Gastrocnemius medialis (tissue), 4 donors: ENCODE results near the gene PDIA5. TPM values are rescaled to one million over a fixed set of nuclear protein-coding genes. Genes with fewer than 3 reads are reported as not detected.

ENCODE experiments used
- ATAC-seq, 2 donors: fragments of 150-250 bp; one replicate each; pipeline ENCODE4 v1.9.1; 2016
- DNase-seq, 2 donors: peaks; one replicate each; pipeline ENCODE4 v3.0.0-alpha.2; 2019
- H3K27ac ChIP-seq, 4 donors: fragments of 200-600 bp; sonication (generic); 1 replicate in 1 of 4; 2 replicates in 3 of 4; pipeline ENCODE4 v1.5.1; 2016 to 2018; ENCODE audit warnings: mild to moderate bottlenecking in 2 of 4, moderate library complexity in 1 of 4
- H3K27me3 ChIP-seq, 3 donors: fragments of 200-600 bp; sonication (generic) in 2 of 3; 1 replicate in 1 of 3; 2 replicates in 2 of 3; pipeline versions ENCODE4 v1.5.1 to v1.6.0; 2016 to 2019; ENCODE audit warnings: mild to moderate bottlenecking in 1 of 3, moderate library complexity in 1 of 3
- H3K36me3 ChIP-seq, 2 donors: fragments of 200-600 bp; sonication (generic) in 1 of 2; one replicate each; pipeline ENCODE4 v1.5.1; 2017 to 2018
- H3K4me1 ChIP-seq, 2 donors: fragments of 200-600 bp; sonication (generic) in 1 of 2; one replicate each; pipeline ENCODE4 v1.5.1; 2016 to 2017; ENCODE audit warnings: mild to moderate bottlenecking in 2 of 2
- H3K4me3 ChIP-seq, 4 donors: fragments of 200-600 bp; sonication (generic) in 3 of 4; 1 replicate in 1 of 4; 2 replicates in 3 of 4; pipeline ENCODE4 v1.5.1; 2016 to 2019; ENCODE audit warnings: mild to moderate bottlenecking in 2 of 4
- H3K9me3 ChIP-seq, 3 donors: fragments of 200-600 bp; sonication (generic) in 2 of 3; 1 replicate in 1 of 3; 2 replicates in 2 of 3; pipeline ENCODE4 v1.5.1; 2016 to 2019
- POLR2A ChIP-seq, 2 donors: fragments of 450-650 bp; IDR thresholded peaks; one replicate each; pipeline ENCODE4 v1.6.1; 2017; ENCODE audit warnings: antibody characterized with exemption in 2 of 2, mild to moderate bottlenecking in 2 of 2, moderate library complexity in 2 of 2
- in situ Hi-C, 4 donors: fragments of 200-750 bp; cut with MboI; loops; one replicate each; pipeline versions ENCODE4 v1.15.0 to v1.8.0; 2017; ENCODE audit warnings: low sequenced_read_pairs in 4 of 4
- intact Hi-C: fragments of 100-400 bp; cut with DNase I; formaldehyde crosslinking; loops from one replicate; pipeline ENCODE4 v1.15.1; 2023; ENCODE audit warnings: low total_unique reads
- total RNA-seq, 4 donors: library from RNA; depleted of rRNA; stranded (reverse); fragments of >200 nt; gene quantifications; one replicate each; pipeline versions ENCODE4 v1.1.0 to v1.2.3, GENCODE V29; 2016
- TF ChIP-seq, protein P1 (sequence below), 5 experiments: fragments of 450-650 bp in 3 of 5; fragments of 200-600 bp in 2 of 5; sonication (generic) in 2 of 5; IDR thresholded peaks in 4 of 5; conservative IDR thresholded peaks in 1 of 5; 1 replicate in 4 of 5; 2 replicates in 1 of 5; pipeline ENCODE4 v1.5.1; 2016 to 2019; ENCODE audit warnings: antibody characterized with exemption in 5 of 5, mild to moderate bottlenecking in 3 of 5, moderate library complexity in 3 of 5

PDIA5 gene
- total RNA-seq, 4 donors from 2014 or later: 2.3 to 4.2 (median 3.0) TPM

DNA sequence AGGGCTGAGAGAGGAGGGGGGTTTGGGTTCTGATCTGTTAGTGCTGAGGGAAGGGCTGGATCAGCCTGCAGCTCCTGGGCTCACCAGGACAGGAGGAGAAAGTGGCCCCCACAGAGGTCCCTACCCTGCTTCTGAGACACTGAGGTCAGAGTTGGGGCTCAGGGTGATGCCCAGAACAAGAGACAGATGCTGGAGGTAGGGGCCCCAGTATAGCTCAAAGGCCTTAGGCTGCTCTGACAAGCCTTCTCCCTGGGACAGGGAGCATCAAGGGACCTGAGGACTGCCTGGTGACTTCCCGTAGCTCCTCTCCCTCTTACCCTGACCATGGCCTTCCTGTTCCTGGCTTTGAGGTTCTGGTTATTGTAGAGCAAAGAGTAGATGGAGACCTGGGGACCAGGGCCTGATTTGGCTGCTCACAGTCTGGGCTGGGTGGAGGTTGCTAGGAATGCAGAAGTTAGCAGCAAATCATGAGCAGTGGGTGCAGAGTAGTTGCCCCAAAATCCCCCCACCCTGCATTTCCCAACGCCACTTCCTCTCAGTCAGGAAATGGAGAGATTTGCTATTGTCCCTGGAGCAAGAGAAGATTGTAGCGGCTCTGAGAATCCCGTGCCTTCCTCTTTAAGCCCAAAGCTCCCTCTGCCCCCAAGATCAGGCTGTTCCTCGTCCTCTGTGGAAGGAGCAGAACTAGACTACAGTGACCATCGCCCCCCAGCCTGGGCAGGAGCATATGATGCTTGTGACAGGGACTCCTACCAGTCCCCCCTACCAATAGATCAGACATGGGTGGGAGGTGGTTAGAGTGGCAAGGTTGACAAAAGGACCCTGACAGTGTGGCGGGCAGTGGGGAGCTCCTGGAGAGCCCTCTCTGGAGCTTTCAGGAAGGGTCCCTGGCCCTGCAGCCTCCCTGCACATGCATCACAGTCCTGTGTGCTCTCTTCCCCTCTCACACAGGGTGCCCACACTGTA lies 87.5 kb downstream of the PDIA5 start:
- Histone ChIP-seq H3K4me1 (no peaks in the 10 kb centered on the region), H3K9me3 (no peaks in the 10 kb centered on the region), H3K36me3 (peaks cover 0 to 14% of the 10 kb centered on the region in 2 donors), H3K27ac (no peak overlapping the region), H3K4me3 (no peak overlapping the region), H3K27me3 (no peaks in the 10 kb centered on the region)
- intact Hi-C loops: no loop called here
- DNase-seq: peak; percentile 26
- TF ChIP-seq POLR2A (IDR thresholded peaks at IDR 0.05): no peak
- peak in 1 of 2 donors; percentile 36 for ATAC-seq
- in situ Hi-C loops: no loop called here

- H3K36me3 ChIP-seq: peaks cover 0 to 14% of the 10 kb centered on the region in 2 donors
- DNase-seq (no peak), ATAC-seq (no peak)
- H3K27me3 ChIP-seq: no peaks in the 10 kb centered on the region
- no peak for TF ChIP-seq POLR2A (IDR thresholded peaks at IDR 0.05)
- TF ChIP-seq, protein P1, sequence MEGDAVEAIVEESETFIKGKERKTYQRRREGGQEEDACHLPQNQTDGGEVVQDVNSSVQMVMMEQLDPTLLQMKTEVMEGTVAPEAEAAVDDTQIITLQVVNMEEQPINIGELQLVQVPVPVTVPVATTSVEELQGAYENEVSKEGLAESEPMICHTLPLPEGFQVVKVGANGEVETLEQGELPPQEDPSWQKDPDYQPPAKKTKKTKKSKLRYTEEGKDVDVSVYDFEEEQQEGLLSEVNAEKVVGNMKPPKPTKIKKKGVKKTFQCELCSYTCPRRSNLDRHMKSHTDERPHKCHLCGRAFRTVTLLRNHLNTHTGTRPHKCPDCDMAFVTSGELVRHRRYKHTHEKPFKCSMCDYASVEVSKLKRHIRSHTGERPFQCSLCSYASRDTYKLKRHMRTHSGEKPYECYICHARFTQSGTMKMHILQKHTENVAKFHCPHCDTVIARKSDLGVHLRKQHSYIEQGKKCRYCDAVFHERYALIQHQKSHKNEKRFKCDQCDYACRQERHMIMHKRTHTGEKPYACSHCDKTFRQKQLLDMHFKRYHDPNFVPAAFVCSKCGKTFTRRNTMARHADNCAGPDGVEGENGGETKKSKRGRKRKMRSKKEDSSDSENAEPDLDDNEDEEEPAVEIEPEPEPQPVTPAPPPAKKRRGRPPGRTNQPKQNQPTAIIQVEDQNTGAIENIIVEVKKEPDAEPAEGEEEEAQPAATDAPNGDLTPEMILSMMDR (IDR thresholded peaks at IDR 0.05 in 4 of 5, conservative IDR thresholded peaks at IDR 0.05 in 1 of 5): no peak
- in situ Hi-C loops: no loop called here
- H3K4me1 ChIP-seq: no peaks in the 10 kb centered on the region
- no peak overlapping the region for H3K4me3 ChIP-seq
- no peak overlapping the region for H3K27ac ChIP-seq
- intact Hi-C loops: no loop called here
- H3K9me3 ChIP-seq: no peaks in the 10 kb centered on the region
Measured at GRCh38 chr3:123155471-123156011, 88.7 kb downstream of the PDIA5 start.

GRCh38 chr3:123156276-123156995 lies 89.6 kb downstream of the PDIA5 start:
- Histone ChIP-seq H3K27me3 (no peaks in the 10 kb centered on the region), H3K36me3 (peaks cover 0 to 14% of the 10 kb centered on the region in 2 donors), H3K4me3 (no peak overlapping the region), H3K4me1 (no peaks in the 10 kb centered on the region), H3K27ac (no peak overlapping the region), H3K9me3 (no peaks in the 10 kb centered on the region)
- ATAC-seq (no peak), DNase-seq (no peak)
- in situ Hi-C loops: no loop called here
- intact Hi-C loops: no loop called here
- TF ChIP-seq, protein P1 (IDR thresholded peaks at IDR 0.05 in 4 of 5, conservative IDR thresholded peaks at IDR 0.05 in 1 of 5): no peak
- no peak for TF ChIP-seq POLR2A (IDR thresholded peaks at IDR 0.05)

DNA sequence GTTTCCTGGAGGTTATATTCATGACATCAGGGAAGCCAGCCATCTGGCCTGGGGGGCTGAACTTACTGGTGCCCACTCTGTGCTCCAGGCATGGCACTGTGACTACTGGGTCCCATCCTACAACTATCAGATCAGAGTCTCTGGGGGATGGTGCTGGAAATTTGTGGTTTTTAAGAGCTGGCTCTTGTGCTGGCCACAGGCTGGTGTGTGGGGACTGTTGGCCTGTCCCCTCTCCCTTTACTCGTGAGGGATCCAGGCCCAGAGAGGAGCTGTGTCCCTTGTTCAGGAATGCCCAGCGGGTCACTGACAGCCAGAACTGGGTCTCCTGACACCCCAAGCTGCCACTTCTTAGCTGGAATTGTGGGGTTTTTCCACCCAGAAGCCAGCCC lies 90.4 kb downstream of the PDIA5 start:
- Histone ChIP-seq H3K4me3 (no peak overlapping the region), H3K9me3 (no peaks in the 10 kb centered on the region), H3K27me3 (no peaks in the 10 kb centered on the region), H3K4me1 (no peaks in the 10 kb centered on the region), H3K27ac (no peak overlapping the region), H3K36me3 (peaks cover 0 to 14% of the 10 kb centered on the region in 2 donors)
- ATAC-seq: no peak
- TF ChIP-seq POLR2A (IDR thresholded peaks at IDR 0.05): no peak
- TF ChIP-seq, protein P1 (IDR thresholded peaks at IDR 0.05 in 4 of 5, conservative IDR thresholded peaks at IDR 0.05 in 1 of 5): no peak
- no peak for DNase-seq
- intact Hi-C loops: no loop called here
- in situ Hi-C loops: no loop called here
